GM12878 (cell line): Measurements from ENCODE around the gene DDAH1.

ENCODE experiments used
- JUND ChIP-seq: IDR thresholded peaks from 2 replicates; pipeline ENCODE4 v1.6.1; 2012; ENCODE audit warnings: low read depth, mild to moderate bottlenecking, low read length, improper control_type of control experiment, moderate library complexity
- ZBTB4 ChIP-seq: fragments of 450-650 bp; formaldehyde crosslinking; IDR thresholded peaks from 2 replicates; pipeline ENCODE4 v1.4.0; 2022; ENCODE audit warnings: mild to moderate bottlenecking, moderate library complexity

DNA sequence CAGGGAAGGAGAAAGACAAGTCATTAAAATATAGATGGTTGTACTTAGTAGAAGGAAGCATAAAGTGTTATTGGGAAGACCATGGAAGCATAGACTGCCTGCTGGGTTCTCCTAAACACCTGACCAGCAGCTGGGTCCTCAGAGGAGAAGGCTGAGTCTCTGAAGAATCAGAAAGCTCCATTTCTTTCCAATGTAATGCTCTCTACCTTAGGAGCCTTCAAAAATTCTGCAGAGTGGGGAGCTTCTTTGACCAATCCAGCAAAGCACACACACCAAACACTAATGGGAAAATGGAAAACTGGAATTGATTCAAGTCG, 167.5 kb downstream of the DDAH1 start:
- TF ChIP-seq ZBTB4 (CRISPR knock-in tag) (no peak), JUND (no peak)
